ENCODE results near the gene PROC.

The PROC gene

GRCh38 chr2:127401757-127402695 lies 16.2 kb upstream of the PROC start:
- in situ Hi-C loops (cut with MboI; ENCODE audit: low sequenced_read_pairs, unreplicated experiment): no loop called here
- DNase-seq (ENCODE audit: low spot score): peak; percentile 40
- TF ChIP-seq CTCF (IDR thresholded peaks at IDR 0.05; ENCODE audit: borderline replicate concordance, control extremely low read depth, extremely low read depth, insufficient read depth, missing control alignments): no peak

GRCh38 chr2:127403460-127403859 lies 14.8 kb upstream of the PROC start:
- no peak for TF ChIP-seq CTCF (IDR thresholded peaks at IDR 0.05; ENCODE audit: borderline replicate concordance, control extremely low read depth, extremely low read depth, insufficient read depth, missing control alignments)
- in situ Hi-C loops (cut with MboI; ENCODE audit: low sequenced_read_pairs, unreplicated experiment): no loop called here
- no peak for DNase-seq (ENCODE audit: low spot score)

- in situ Hi-C loops (cut with MboI; ENCODE audit: low sequenced_read_pairs, unreplicated experiment): no loop called here
- DNase-seq (ENCODE audit: low spot score): peak; percentile 23
- TF ChIP-seq CTCF (IDR thresholded peaks at IDR 0.05; ENCODE audit: borderline replicate concordance, control extremely low read depth, extremely low read depth, insufficient read depth, missing control alignments): no peak
Observed at GRCh38 chr2:127404466-127405254, 13.6 kb upstream of the PROC start.

GRCh38 chr2:127405255-127405610 lies 13.0 kb upstream of the PROC start:
- peak; percentile 9 for DNase-seq (ENCODE audit: low spot score)
- in situ Hi-C loops (cut with MboI; ENCODE audit: low sequenced_read_pairs, unreplicated experiment): no loop called here
- TF ChIP-seq CTCF (IDR thresholded peaks at IDR 0.05; ENCODE audit: borderline replicate concordance, control extremely low read depth, extremely low read depth, insufficient read depth, missing control alignments): no peak

- TF ChIP-seq CTCF (IDR thresholded peaks at IDR 0.05; ENCODE audit: borderline replicate concordance, control extremely low read depth, extremely low read depth, insufficient read depth, missing control alignments): no peak
- DNase-seq (ENCODE audit: low spot score): no peak
- in situ Hi-C loops (cut with MboI; ENCODE audit: low sequenced_read_pairs, unreplicated experiment): no loop called here
Observed at GRCh38 chr2:127406454-127406853, 11.8 kb upstream of the PROC start.

GRCh38 chr2:127407091-127407490 lies 11.1 kb upstream of the PROC start:
- in situ Hi-C loops (cut with MboI; ENCODE audit: low sequenced_read_pairs, unreplicated experiment): no loop called here
- DNase-seq (ENCODE audit: low spot score): no peak
- TF ChIP-seq CTCF (IDR thresholded peaks at IDR 0.05; ENCODE audit: borderline replicate concordance, control extremely low read depth, extremely low read depth, insufficient read depth, missing control alignments): no peak

All from GM13976 (cell line).